ENCODE data around the gene EHD1.

DNA sequence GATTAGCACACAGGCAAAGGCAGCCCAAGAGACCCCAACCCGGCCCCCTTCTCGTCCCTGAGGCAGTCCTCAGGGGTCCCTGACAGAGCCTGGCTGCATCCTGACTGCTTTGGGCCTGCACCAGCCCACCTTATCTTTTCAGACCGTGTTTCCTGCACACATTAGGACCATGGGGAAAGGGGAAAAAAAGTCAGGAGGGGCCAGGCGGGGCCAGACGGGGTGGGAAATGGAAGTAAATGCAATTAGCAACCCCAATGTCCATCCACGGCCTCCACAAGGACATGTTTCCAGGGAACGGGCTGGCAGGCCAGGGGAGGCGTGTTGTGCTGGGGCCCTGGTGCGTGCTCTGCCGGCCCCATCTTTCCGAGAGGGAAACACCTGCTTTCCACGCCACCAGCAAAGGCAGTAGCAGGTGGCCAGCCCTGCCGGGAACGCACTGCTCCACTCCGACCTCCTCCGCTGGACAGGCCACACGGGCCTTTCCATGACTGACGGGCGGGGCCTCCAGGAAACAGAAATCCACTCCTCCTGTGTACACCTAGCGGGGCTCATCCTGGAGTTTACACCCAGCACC, 7.4 kb downstream of the EHD1 start:
- TF ChIP-seq, protein P1, sequence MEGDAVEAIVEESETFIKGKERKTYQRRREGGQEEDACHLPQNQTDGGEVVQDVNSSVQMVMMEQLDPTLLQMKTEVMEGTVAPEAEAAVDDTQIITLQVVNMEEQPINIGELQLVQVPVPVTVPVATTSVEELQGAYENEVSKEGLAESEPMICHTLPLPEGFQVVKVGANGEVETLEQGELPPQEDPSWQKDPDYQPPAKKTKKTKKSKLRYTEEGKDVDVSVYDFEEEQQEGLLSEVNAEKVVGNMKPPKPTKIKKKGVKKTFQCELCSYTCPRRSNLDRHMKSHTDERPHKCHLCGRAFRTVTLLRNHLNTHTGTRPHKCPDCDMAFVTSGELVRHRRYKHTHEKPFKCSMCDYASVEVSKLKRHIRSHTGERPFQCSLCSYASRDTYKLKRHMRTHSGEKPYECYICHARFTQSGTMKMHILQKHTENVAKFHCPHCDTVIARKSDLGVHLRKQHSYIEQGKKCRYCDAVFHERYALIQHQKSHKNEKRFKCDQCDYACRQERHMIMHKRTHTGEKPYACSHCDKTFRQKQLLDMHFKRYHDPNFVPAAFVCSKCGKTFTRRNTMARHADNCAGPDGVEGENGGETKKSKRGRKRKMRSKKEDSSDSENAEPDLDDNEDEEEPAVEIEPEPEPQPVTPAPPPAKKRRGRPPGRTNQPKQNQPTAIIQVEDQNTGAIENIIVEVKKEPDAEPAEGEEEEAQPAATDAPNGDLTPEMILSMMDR (IDR thresholded peaks at IDR 0.05): no peak
- TF ChIP-seq EZH2 (IDR thresholded peaks at IDR 0.05): no peak
- no peak for TF ChIP-seq EZH2phosphoT487 (IDR thresholded peaks at IDR 0.05)

All from neural progenitor cell (in vitro differentiated cells).